ENCODE results near the gene GALR3. TPM values are rescaled to one million over a fixed set of nuclear protein-coding genes. Genes with fewer than 3 reads are reported as not detected.

The GALR3 gene
- total and polyA plus RNA-seq, 2 of the 4 experiments (the other 2 are of a cell fraction) = not detected

DNA sequence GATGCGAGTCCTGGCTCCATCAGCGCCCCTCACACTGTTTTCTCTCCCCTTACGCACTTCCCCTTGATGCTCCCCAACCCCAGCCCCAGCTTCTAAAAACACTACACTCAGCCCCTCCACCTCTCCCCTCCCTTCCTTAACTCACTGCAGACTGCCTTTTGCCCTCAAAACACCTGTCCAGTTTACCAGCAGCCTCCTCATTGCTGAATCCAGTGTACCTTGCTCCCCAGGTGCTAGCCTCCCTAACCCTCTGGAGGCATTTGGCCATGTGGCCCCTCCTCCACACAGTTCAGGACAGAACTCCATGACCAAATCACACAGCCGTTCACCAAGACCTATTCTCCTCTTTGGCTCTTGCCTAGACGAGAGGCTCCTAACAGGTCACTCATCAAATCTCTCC is 2.8 kb upstream of the GALR3 start:
- peaks cover 10% of the 10 kb centered on the region for H3K4me1 ChIP-seq (ENCODE audit: control insufficient read depth, insufficient read depth, low read length)
- no peak overlapping the region for H2BK20ac ChIP-seq (ENCODE audit: low read depth, low read length)
- no peak overlapping the region for H2AK5ac ChIP-seq (ENCODE audit: low read depth, low read length)
- no peak overlapping the region for H4K8ac ChIP-seq (ENCODE audit: low read depth in 2 of 2, low read length in 2 of 2)
- POLR2A ChIA-PET (ENCODE audit: unreplicated experiment) = interaction anchor here (0.7 kb wide), 1 partner anchor 14 kb away, joined by 20 read pairs; no protein-coding TSS in a partner anchor
- 92% methylated on average over 4 of the region's 5 CpGs; no CpG with 5 or more reads in 1 of the 2 experiments for WGBS, 2 experiments (ENCODE audit: extremely low coverage in 2 of 2, insufficient read length in 1 of 2)
- H3K9me3 ChIP-seq (ENCODE audit: control insufficient read depth, insufficient read depth, low read length) = no peaks in the 10 kb centered on the region
- H3K4me3 ChIP-seq (ENCODE audit: insufficient read depth, low read depth, low read length) = no peak overlapping the region
- no peaks in the 10 kb centered on the region for H4K20me1 ChIP-seq (ENCODE audit: insufficient read depth, low read length)
- intact Hi-C loops (cut with micrococcal nuclease) = no loop called here
- H3K14ac ChIP-seq (replicated peaks; ENCODE audit: low read depth, low read length) = no peak overlapping the region
- H2AFZ ChIP-seq (replicated peaks; ENCODE audit: low read length, poor library complexity) = no peak overlapping the region
- H3K27me3 ChIP-seq (ENCODE audit: control insufficient read depth, insufficient read depth, low read length) = peaks cover 30% of the 10 kb centered on the region
- H4K5ac ChIP-seq (ENCODE audit: low read depth, low read length) = no peak overlapping the region
- no TSS peak for BruUV-seq (replicated peaks)
- H3K56ac ChIP-seq (ENCODE audit: extremely low read depth, insufficient read depth, low read length) = no peak overlapping the region
- in situ Hi-C loops (cut with MboI; ENCODE audit: low sequenced_read_pairs) = no loop called here
- H2AK9ac ChIP-seq (replicated peaks; ENCODE audit: low read depth, low read length, poor library complexity) = no peak overlapping the region
- no peak for ATAC-seq (ENCODE audit: low read depth)
- no peak overlapping the region for H3K4me2 ChIP-seq (ENCODE audit: low read depth, low read length)
- no peak overlapping the region for H2BK120ac ChIP-seq (ENCODE audit: low read depth, low read length)
- CTCF ChIA-PET = interaction anchor here (3.7 kb wide), 1 partner anchor 43 kb away, joined by 21 read pairs; no protein-coding TSS in a partner anchor
- DNase-seq = no peak
- H3K79me1 ChIP-seq (ENCODE audit: low read depth in 1 of 2, low read length in 2 of 2) = no peaks in the 10 kb centered on the region
- no peak overlapping the region for H2BK5ac ChIP-seq (ENCODE audit: low read depth, low read length, poor library complexity, severe bottlenecking)
- H3K27ac ChIP-seq (ENCODE audit: insufficient read depth, low read length) = no peak overlapping the region
- no peak overlapping the region for H3K23ac ChIP-seq (ENCODE audit: low read depth, low read length)
- no peaks in the 10 kb centered on the region for H3K9me1 ChIP-seq (ENCODE audit: insufficient read depth, low read length)
- H3K9ac ChIP-seq (ENCODE audit: low read depth, low read length) = no peak overlapping the region
- no peak overlapping the region for H3K4ac ChIP-seq (ENCODE audit: low read depth, low read length)
- H3K18ac ChIP-seq (ENCODE audit: low read depth, low read length) = no peak overlapping the region
- H4K91ac ChIP-seq (ENCODE audit: insufficient read depth, low read depth, low read length) = no peak overlapping the region
- dilution Hi-C loops (cut with HindIII; ENCODE audit: low sequenced_read_pairs, unreplicated experiment) = no loop called here
- H3K36me3 ChIP-seq (ENCODE audit: control insufficient read depth, insufficient read depth, low read length) = no peaks in the 10 kb centered on the region; the same call in 1 of the 2 replicates
- H2BK15ac ChIP-seq (ENCODE audit: low read depth, low read length) = no peak overlapping the region
- TF ChIP-seq SMC3 (IDR thresholded peaks at IDR 0.05; ENCODE audit: low read depth, low read length) (no peak), RAD21 (IDR thresholded peaks at IDR 0.05; ENCODE audit: low read length) (no peak), MAFK (IDR thresholded peaks at IDR 0.05; ENCODE audit: low read depth, low read length) (no peak), BHLHE40 (IDR thresholded peaks at IDR 0.05; ENCODE audit: low read depth, low read length) (no peak), NFE2L2 (IDR thresholded peaks at IDR 0.05; ENCODE audit: low read depth, low read length) (no peak), MAZ (IDR thresholded peaks at IDR 0.05; ENCODE audit: borderline replicate concordance, low read depth, low read length) (no peak), CHD1 (IDR thresholded peaks at IDR 0.05; ENCODE audit: low read depth, low read length) (no peak), MXI1 (IDR thresholded peaks at IDR 0.05; ENCODE audit: borderline replicate concordance, low read depth, low read length) (no peak), CEBPB (IDR thresholded peaks at IDR 0.05; ENCODE audit: low read depth, low read length) (no peak), FOS (IDR thresholded peaks at IDR 0.05; ENCODE audit: low read depth, low read length) (no peak), RCOR1 (IDR thresholded peaks at IDR 0.05; ENCODE audit: insufficient replicate concordance, low read length) (no peak)
- TF ChIP-seq, protein P1, sequence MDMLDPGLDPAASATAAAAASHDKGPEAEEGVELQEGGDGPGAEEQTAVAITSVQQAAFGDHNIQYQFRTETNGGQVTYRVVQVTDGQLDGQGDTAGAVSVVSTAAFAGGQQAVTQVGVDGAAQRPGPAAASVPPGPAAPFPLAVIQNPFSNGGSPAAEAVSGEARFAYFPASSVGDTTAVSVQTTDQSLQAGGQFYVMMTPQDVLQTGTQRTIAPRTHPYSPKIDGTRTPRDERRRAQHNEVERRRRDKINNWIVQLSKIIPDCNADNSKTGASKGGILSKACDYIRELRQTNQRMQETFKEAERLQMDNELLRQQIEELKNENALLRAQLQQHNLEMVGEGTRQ (IDR thresholded peaks at IDR 0.05; ENCODE audit: low read depth, low read length) = no peak
- TF ChIP-seq, protein P2, sequence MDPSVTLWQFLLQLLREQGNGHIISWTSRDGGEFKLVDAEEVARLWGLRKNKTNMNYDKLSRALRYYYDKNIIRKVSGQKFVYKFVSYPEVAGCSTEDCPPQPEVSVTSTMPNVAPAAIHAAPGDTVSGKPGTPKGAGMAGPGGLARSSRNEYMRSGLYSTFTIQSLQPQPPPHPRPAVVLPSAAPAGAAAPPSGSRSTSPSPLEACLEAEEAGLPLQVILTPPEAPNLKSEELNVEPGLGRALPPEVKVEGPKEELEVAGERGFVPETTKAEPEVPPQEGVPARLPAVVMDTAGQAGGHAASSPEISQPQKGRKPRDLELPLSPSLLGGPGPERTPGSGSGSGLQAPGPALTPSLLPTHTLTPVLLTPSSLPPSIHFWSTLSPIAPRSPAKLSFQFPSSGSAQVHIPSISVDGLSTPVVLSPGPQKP (IDR thresholded peaks at IDR 0.05; ENCODE audit: borderline replicate concordance, low read depth, low read length) = no peak

Data from IMR-90 (cell line).